HG03558 (cell line): ENCODE measurements around the gene HTT.

ENCODE experiments used
- ATAC-seq: cut with Tn5 transposase; IDR thresholded peaks from one replicate; pipeline ENCODE4 v1.9.1; 2021; ENCODE audit warnings: moderate number of reproducible peaks; ENCODE audit not compliant: unreplicated experiment; ENCODE audit errors: extremely low read depth

The HTT gene

DNA sequence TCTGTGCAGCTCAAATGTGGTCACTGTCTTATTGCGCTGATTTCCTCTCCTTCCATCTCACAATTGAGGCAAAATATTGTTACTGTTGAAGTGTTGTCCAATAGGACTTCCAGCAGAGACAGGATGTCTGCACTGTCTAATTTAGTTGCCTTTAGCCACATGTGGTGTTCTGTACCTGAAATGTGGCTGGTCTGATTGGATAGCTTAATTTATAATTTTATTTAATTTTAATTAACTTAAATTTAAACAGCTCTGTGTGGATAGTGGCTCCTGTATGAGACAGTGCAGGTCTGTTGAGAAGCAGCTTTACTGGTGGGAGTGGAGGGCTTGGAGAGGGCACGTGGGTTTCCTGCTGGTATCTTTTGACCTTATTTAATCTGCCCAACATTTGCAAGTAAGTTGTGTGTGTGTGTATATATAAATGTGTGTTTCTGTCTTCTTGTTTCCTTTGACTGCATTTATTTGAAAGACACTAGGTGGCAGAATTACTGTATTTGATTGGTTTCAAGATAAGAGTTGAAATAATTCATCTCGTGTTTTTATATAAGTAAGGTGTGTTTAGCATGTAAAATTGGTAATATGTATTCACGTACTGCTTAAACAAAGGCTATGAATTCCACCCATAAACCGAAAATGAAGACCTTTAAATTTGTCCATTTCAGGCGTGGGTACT lies 119.2 kb downstream of the HTT start:
- no peak for ATAC-seq

DNA sequence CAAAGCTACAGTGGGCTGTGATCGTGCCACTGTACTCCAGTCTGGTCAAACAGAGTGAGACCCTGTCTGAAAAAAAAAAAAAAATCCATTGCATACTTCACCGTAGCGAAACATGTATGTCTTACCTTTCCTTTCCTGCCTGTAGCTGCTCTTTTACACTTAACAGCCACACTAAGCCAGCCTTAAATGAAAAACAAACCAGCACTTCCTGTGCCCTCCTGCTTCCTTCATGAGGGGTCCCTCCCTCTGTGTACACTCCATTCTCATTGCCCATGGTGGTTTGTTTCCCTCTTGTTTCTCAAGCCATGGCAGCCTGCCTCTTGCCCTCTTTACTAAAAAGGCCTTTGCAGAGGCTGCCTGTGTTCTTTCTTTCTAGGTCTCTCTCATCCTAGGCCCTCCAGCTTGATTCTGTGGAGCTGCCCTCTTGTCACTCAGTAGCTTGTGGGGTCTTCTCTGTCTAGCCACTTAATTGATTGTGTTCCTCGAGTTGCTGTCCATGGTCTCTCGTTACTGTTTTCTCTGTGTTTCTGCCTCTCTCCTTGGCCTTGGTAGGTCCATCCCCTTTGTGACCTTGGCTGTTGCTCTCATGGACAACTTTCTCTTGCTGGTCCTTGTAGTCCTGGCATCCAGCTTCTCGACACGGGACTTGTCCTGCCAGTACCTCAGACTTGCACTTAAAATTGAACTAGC lies 122.3 kb downstream of the HTT start:
- ATAC-seq, result no peak

DNA sequence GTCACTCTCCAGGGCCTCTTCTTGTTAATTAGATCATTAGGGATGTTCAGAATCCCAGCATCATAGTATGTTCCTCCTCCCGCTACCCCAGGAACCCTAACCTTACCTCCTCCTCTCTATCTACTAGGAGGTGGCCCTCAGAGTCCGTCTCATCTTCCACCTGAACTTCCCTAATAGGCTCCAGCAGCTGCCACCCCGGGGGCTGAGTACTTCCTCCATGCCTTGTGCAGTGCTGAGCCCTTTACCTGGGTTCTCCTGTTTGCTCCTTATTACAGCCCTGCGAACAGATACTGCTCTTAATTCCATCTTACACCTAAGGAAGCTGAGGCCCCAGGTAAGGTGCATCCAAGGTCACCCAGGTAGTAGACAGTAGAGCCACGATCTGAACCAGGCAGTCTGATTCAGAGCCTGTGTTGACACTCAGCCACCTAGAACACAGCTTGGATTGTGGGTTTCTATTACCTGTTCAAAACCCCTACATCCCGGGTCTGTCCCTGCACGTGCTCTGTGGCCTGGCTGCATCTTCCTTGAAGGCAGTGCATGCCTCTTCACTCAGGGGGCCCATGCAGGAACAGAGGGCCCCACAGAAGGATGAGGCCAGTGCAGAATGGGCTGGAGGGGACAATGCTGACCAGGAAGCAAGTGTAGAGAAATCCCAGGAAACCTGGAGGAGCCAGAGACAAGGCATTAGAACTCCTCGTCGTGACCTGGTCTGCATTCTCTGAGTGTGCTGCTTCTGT lies 123.1 kb downstream of the HTT start:
- no peak for ATAC-seq

DNA sequence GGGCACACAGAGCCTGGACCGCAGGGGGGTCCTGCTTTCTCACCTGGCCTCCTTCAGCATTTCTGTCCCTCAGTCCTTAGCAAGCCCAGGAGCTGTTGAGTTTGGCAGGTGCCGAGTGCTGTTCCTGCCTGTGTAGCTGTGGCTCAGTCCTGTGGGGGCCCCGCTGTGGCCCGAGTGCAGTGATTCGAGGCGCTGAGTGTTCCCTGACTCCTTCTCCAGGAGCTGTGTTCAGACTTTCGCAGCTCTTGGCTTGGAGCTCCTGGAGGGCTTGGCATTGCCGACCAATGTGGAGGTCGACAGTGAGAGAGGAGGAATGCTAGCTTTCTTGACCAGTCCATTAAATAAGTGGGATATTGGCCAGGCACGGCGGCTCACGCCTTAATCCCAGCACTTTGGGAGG lies 124.4 kb downstream of the HTT start:
- ATAC-seq, result no peak

DNA sequence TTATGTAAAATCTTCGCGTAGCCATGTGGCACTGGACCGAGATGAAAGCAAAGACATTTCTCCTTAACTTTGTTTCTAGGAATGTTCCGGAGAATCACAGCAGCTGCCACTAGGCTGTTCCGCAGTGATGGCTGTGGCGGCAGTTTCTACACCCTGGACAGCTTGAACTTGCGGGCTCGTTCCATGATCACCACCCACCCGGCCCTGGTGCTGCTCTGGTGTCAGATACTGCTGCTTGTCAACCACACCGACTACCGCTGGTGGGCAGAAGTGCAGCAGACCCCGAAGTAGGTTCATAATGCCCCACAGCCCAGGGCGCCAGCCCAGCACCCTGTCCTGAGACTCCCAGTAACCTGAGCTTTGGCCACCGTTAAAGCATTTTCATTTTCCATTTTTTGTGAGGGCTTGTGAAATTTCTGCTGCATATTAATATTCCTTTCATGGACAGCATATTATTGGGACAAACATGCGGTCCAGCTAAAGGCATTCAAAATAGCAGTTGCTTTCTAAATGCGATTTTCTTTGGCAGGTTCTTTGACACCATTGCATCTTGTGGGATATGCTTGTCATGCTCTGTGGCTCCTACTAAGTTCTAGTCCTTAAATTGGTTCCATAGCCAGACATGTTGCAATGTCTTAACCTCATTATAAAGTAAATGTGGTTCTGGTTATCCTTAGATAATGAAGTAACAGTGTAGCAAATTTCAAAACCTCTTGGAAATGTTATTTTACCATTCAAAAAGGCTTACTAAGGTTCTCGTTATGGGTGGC lies 125.4 kb downstream of the HTT start:
- no peak for ATAC-seq

DNA sequence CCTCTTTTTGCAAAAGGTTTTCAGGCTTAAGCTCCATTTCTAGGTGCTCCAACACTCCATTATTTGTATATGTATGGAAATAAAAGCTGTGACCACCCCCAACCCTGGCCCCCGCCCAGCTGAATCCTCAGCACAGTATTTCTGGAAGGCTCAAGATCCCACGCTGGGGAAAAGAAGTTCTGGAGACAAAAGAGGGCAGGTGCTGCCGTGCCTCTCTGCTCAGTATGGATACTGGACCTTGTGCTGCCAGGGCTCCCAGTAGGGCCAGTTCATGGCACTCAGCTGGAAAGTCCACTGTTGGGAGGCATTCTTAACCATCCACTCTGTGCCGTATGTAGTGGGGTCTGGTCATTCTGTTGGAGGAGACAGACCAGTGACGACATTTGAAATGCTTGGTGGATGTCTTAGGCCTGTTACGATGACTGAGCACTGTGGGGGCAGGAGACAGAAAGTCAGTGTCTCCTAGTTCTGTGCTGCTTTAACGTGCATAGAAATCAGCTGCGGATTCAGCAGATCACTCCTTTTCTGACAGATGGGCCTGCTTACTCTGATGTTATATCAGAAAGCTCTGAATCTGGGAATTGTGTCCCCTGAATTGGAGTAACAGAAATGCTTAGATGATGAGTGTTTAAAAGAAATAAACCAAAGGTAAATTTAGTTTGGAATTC lies 126.1 kb downstream of the HTT start:
- no peak for ATAC-seq

DNA sequence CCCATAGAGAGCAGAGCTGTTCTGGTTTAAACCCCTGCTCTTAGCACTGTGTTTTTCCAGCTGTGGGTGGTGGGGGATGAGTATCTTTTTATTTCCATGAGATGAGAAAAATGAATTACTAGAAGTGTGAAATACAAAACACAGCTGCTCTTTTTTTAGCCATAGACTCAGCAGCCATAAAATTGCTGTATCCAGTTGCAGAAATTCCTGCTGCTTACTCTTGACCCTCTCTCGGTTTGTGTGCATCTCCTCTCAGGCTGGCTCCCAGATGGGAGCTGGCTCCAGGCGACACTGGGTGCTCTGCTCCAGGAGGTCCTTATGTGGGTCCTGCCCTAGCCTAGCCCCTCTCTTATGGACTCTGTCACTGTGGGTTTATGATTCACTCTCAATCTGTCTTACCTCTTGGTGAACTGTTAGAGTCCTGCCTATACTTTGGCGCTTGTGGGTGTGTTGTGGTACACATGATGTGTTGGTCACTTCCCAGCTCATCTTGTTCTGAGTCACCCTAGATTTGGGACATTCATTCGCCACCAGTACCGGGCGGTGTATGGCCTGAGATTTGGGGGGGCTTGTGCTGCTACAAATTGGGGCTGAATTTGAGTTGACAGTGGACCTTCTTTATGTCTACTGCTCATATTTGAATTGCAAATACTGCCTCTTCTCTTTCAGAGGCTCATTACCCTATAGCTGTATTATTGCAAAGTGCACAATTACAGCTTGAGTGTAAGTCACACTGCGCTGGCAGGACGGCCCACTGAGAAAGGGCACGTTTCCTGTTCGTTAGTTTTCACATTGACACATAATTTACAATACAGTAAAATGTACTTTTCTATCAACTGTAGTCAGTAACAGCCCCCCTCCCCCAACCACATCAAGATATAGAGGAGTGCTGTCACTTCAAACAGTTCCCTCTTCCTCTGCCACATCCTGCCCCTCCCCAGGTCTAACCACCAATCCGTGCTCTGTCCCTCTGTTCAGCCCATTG lies 127.5 kb downstream of the HTT start:
- no peak for ATAC-seq

DNA sequence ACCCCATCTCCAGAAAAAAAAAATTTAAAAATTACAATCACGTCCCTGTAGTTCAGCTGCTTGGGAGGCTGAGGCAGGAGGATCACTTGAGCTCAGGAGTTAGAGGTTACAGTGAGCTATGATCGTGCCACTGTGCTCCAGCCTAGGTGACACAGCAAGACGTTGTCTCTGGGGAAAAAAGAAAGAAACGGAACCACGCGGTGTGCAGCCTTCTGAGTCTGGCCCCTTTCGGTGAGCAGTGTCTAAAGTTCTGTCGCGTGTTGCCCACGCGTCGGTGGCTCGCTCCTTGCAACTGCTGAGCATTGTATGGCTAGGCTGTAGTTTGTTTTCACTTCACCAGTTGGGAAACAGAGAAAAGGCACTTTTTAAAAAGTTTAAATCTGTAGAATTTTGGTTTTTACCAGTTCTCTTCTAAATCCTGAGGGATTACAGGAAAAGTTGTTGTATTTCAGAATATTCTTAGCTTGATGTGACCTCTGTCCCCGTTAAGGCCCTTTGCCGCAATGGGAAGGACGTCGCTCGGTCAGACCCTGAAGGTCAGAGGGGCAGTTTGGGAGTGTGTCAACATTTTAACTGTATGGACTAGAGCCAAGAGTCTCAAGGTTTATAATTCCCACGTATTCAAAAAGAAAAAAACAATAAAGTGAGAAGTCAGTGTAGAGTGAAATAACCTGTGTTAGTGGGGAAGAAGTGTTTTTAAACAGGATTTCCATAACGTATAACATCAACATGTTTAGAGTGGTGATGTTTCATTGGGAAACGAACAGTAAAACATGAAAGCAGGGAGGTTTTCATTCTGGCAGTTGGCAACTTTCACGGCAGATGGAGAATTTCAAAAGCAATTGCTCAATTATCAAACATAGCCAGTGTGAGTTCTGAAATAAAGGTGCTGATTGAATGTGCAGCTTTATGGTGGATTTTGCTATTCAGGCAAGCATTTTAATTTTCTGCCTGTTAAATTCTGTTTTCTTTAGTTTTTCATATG lies 128.6 kb downstream of the HTT start:
- ATAC-seq, result no peak

DNA sequence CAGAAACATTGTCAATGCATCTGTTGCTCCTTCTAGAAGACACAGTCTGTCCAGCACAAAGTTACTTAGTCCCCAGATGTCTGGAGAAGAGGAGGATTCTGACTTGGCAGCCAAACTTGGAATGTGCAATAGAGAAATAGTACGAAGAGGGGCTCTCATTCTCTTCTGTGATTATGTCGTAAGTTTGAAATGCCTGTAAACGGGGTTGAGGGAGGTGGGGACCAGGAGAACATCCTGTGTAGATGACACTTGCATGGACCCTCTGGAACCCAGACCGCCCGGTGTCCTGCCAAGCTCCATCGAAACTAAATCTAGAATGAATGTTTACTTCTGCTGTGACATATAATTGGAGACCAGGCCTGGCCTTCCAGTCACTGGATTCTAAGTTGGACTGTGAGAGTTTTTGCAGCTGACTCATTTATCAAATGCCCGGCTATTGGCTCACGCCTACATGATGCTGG lies 129.5 kb downstream of the HTT start:
- no peak for ATAC-seq

DNA sequence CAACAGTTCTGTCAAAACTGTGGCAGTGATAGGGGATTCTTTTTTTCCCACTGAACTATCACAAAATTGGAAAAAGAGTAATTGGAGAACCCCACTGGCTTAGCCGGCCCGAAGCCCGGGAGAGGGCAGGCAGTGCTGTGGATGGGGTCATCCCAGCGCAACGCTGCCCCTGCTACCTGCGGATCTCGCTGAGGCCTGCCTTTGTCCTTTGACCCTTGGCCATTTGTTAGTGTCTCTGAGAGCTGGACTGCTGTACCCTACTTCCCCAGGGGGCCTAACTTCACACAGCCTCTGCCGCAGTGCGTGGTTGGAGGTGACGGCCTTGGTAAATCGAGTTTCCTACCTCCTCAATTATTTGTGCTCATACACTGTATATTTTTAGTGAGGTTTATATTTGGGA lies 131.5 kb downstream of the HTT start:
- ATAC-seq, result no peak

DNA sequence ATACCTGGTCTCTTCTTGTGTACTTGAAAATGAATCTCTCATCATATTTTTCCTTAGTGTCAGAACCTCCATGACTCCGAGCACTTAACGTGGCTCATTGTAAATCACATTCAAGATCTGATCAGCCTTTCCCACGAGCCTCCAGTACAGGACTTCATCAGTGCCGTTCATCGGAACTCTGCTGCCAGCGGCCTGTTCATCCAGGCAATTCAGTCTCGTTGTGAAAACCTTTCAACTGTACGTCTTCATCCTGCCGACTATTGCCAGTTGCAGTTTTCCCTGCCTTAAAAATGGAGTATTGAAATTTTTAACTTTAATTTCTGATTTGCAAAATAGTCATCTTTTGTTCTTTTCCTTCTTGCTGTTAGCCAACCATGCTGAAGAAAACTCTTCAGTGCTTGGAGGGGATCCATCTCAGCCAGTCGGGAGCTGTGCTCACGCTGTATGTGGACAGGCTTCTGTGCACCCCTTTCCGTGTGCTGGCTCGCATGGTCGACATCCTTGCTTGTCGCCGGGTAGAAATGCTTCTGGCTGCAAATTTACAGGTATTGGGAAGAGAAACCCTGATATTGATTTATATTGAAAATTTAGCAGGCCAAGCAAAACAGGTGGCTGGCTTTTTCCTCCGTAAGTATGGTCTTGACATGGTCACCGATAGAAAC lies 132.1 kb downstream of the HTT start:
- ATAC-seq, result no peak

DNA sequence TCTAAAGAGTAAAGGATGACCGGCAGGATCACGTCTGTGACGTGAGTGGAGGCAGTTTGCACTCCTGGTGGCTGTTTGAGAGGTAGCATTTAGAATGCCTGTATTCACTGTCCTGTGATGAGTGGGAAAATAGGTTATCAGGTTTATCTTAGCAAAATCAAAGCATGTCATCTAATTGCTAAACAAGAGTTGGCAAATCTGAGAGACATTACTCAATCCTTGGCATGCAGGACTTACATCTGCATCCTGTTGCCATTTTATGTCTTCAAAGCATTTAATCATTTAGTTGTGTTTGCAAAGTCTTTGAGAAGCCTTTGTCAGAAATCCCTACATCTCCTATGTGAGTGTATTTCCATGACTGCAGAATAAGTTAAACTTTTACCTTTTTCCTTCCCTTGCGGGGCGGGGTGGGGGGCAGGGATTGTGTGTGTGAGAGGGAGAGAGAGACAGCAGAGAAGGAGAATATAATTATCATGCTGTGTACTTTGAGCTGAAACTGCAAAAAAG lies 133.1 kb downstream of the HTT start:
- ATAC-seq, result no peak

DNA sequence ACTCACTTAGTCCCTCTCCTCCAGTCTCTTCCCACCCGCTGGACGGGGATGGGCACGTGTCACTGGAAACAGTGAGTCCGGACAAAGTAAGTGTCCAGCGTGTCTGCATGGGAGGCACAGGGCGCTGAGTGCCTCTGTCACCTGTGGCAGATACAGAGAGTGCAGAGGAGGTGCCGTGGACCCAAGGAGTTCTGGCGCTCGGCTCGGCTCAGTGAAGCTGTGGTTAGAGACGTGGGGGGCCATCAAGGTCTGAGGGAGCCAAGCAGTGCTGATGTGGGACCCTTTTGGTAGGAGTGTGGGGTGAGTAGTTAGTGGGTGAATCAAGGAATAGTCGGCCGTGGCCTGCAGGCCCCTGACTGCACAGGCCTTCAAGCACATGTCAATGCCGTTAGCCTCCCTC lies 134.3 kb downstream of the HTT start:
- ATAC-seq, result no peak

DNA sequence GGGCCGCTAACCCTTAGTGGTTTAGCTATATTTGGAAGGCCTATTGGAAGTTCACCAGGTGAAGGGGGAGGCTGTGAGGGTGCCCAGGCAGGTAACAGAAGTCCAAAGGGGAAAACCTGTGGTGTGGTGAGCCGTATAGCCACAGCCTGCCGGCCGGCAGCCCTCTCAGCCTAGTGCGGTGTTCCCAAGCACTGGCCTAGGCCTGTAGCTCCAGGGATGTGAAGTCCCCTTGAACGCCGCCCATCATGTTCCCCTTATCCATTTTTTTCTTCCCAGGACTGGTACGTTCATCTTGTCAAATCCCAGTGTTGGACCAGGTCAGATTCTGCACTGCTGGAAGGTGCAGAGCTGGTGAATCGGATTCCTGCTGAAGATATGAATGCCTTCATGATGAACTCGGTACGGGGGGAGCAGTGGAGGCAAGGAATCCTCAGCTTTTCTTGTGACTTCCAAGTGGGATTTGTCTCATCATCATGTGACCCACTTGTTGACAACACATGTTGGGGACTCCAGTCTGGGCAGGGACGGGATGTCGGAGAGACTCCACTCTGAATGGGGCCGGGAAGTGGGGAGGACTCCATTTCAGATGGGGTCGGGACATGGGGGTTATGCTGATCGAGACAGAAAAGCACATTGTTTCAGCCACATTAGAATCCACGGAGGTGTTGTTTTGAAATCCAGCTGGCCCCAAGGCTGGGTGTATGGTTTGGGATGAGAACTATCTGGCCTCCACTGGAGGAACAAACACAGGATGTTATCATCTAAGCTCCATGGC lies 135.3 kb downstream of the HTT start:
- ATAC-seq, result no peak

DNA sequence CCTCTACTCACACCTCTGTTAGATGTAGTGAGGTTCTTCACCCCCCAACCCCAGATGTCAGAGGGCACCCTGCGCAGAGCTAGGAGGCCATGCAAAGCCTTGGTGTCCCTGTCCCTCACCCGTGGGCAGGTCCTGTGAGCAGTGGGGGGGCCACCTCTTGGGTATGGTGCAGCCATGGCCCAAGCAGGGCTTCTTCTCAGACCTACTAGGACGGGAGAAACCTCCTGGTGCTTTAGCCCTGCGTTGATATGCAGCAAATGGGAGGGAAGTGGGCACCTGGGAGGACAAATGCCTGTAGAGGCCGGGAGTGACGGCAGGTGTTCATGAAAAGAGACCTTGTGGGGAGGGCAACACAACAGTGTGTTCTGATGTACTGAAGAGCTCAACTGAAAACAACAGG lies 136.0 kb downstream of the HTT start:
- ATAC-seq, result no peak

DNA sequence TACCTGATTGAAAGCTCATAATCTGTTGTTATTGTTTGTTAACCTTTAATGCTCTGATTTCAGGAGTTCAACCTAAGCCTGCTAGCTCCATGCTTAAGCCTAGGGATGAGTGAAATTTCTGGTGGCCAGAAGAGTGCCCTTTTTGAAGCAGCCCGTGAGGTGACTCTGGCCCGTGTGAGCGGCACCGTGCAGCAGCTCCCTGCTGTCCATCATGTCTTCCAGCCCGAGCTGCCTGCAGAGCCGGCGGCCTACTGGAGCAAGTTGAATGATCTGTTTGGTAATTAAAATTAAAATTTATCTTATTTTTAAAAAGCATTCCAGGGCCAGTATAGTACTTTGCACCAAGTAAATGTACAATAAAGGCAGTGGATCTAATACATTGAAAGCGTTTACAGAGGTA lies 137.4 kb downstream of the HTT start:
- ATAC-seq, result no peak
